Aorta (tissue), 5 donors: Measurements from ENCODE around the gene AGO1. TPM values are rescaled to one million over a fixed set of nuclear protein-coding genes. Genes with fewer than 3 reads are reported as not detected.
"Not testable (repeated sequence)": the region's sequence is repeated elsewhere in the genome, so short reads cannot be mapped to it uniquely, and the experiment has no call there.

ENCODE experiments used
- ATAC-seq: fragments of 200-7000 bp; cut with Tn5 transposase; one replicate; pipeline ENCODE4 v1.9.1; 2022; ENCODE audit warnings: moderate library complexity; ENCODE audit not compliant: low FRiP score
- DNase-seq, 2 donors: peaks; one replicate each; pipeline ENCODE4 v3.0.0-alpha.2; 2020
- H3K27ac ChIP-seq, 2 donors: one replicate each; pipeline ENCODE4 v1.5.1; 2013; ENCODE audit warnings: low read length in 2 of 2, mild to moderate bottlenecking in 2 of 2, moderate library complexity in 2 of 2, control low read depth in 1 of 2, inconsistent platforms in 1 of 2, low read depth in 1 of 2
- H3K27me3 ChIP-seq, 2 donors: one replicate each; pipeline ENCODE4 v1.6.1; 2013; ENCODE audit warnings: control low read depth in 1 of 2, low read length in 1 of 2, mild to moderate bottlenecking in 1 of 2, moderate library complexity in 1 of 2; ENCODE audit not compliant: insufficient read depth in 2 of 2, control insufficient read depth in 1 of 2
- H3K36me3 ChIP-seq, 2 donors: one replicate each; pipeline ENCODE4 v1.6.1; 2013; ENCODE audit warnings: control low read depth in 1 of 2, low read length in 1 of 2, mild to moderate bottlenecking in 1 of 2; ENCODE audit not compliant: insufficient read depth in 2 of 2, control insufficient read depth in 1 of 2
- H3K4me1 ChIP-seq, 2 donors: one replicate each; pipeline ENCODE4 v1.6.1; 2013; ENCODE audit warnings: low read length in 2 of 2, control low read depth in 1 of 2, mild to moderate bottlenecking in 1 of 2, moderate library complexity in 1 of 2; ENCODE audit not compliant: insufficient read depth in 2 of 2, control insufficient read depth in 1 of 2
- H3K4me3 ChIP-seq, 2 donors: one replicate each; pipeline ENCODE4 v1.5.1; 2013; ENCODE audit warnings: low read length in 2 of 2, control low read depth in 1 of 2, mild to moderate bottlenecking in 1 of 2
- H3K9me3 ChIP-seq: one replicate; pipeline ENCODE4 v1.6.1; 2013; ENCODE audit warnings: mild to moderate bottlenecking, low read length; ENCODE audit not compliant: control insufficient read depth
- WGBS, 2 donors: extraction: QIAGEN DNeasy Blood & Tissue Kit; methylation state at CpG; one replicate each; pipeline ENCODE4 v1.1.7; 2013; 5-methylcytosine and 5-hydroxymethylcytosine counted together
- intact Hi-C, 2 donors: fragments of 100-400 bp; cut with DNase I; formaldehyde crosslinking; loops; one replicate each; pipeline versions ENCODE4 v1.14.2 to v1.15.0; 2022
- polyA plus RNA-seq, 2 donors: library from polyadenylated mRNA; stranded (reverse); fragments of 200-250 nt; gene quantifications; one replicate each; pipeline ENCODE4 v1.2.3, GENCODE V29; 2013
- total RNA-seq, 2 donors: library from RNA; stranded (reverse); fragmentation: NEBNext Ultra II Directional; extraction: Animal tissue kit (Norgen Biotek cat#: 25700); gene quantifications; one replicate each; pipeline ENCODE4 v1.2.1, GENCODE V29; 2021
- donor health status: healthy with polysubstance abuse.
- donor health status: Bipolar disorder and iron deficiency.
- donor health status: DM: no; HTN: no; CAD: no.
- donor health status: DM: no; HTN: no; CAD: no.
- donor health status: DM: yes; HTN: yes; CAD: no.

Gene AGO1
- total and polyA plus RNA-seq, 4 donors = 4.3 to 33.9 (median 16.0) TPM

GRCh38 chr1:35860696-35861095 is 22.3 kb upstream of the AGO1 start:
- no peak for ATAC-seq

GRCh38 chr1:35863136-35863535 is 19.9 kb upstream of the AGO1 start:
- intact Hi-C loops = no loop called here
- ATAC-seq = no peak
- no peaks in the 10 kb centered on the region for H3K36me3 ChIP-seq

More at GRCh38 chr1:35860696-35861095, 22.3 kb upstream of the AGO1 start:
- Histone ChIP-seq H3K36me3 (peaks cover 0 to 2% of the 10 kb centered on the region in 2 donors), H3K4me3 (no peak overlapping the region), H3K27me3 (no peaks in the 10 kb centered on the region), H3K27ac (no peak overlapping the region), H3K9me3 (no peaks in the 10 kb centered on the region), H3K4me1 (no peaks in the 10 kb centered on the region)
- intact Hi-C loops = no loop called here
- WGBS, 2 donors = 79 to 83% methylated on average over 3 of the region's 3 CpGs
- DNase-seq = no peak

GRCh38 chr1:35863881-35864625 is 19.0 kb upstream of the AGO1 start:
- Histone ChIP-seq H3K4me1 (no peaks in the 10 kb centered on the region), H3K4me3 (no peak overlapping the region), H3K27ac (no peak overlapping the region), H3K9me3 (no peaks in the 10 kb centered on the region), H3K27me3 (no peaks in the 10 kb centered on the region), H3K36me3 (no peaks in the 10 kb centered on the region)
- ATAC-seq (no peak), DNase-seq (no peak)
- intact Hi-C loops = no loop called here
- 65 to 67% methylated on average over 3 of the region's 3 CpGs for WGBS, 2 donors

More at GRCh38 chr1:35863136-35863535, 19.9 kb upstream of the AGO1 start:
- Histone ChIP-seq H3K4me3 (no peak overlapping the region), H3K4me1 (no peaks in the 10 kb centered on the region), H3K27ac (no peak overlapping the region), H3K9me3 (no peaks in the 10 kb centered on the region), H3K27me3 (no peaks in the 10 kb centered on the region)
- 100% methylated on average over 1 of the region's 1 CpG for WGBS, 2 donors
- no peak for DNase-seq

- no peaks in the 10 kb centered on the region for H3K4me1 ChIP-seq
- 90% methylated on average over 5 of the region's 5 CpGs for WGBS, 2 donors
- no peak for ATAC-seq
- no peak overlapping the region for H3K4me3 ChIP-seq
- no peaks in the 10 kb centered on the region for H3K27me3 ChIP-seq
- DNase-seq = no peak
- no peaks in the 10 kb centered on the region for H3K36me3 ChIP-seq
- H3K27ac ChIP-seq = no peak overlapping the region
- H3K9me3 ChIP-seq = no peaks in the 10 kb centered on the region
- intact Hi-C loops = no loop called here
These were observed 18.2 kb upstream of the AGO1 start for GRCh38 chr1:35864813-35865212.

- 83% methylated on average over 3 of the region's 3 CpGs for WGBS, 2 donors
- Histone ChIP-seq H3K27ac (no peak overlapping the region), H3K36me3 (no peaks in the 10 kb centered on the region), H3K4me1 (no peaks in the 10 kb centered on the region), H3K4me3 (no peak overlapping the region), H3K27me3 (no peaks in the 10 kb centered on the region), H3K9me3 (no peaks in the 10 kb centered on the region)
- no peak for DNase-seq
- intact Hi-C loops = no loop called here
- ATAC-seq = no peak
These were observed 16.0 kb upstream of the AGO1 start for GRCh38 chr1:35866991-35867390.

GRCh38 chr1:35869245-35869950 is 13.6 kb upstream of the AGO1 start:
- H3K36me3 ChIP-seq, H3K4me1 ChIP-seq, H3K9me3 ChIP-seq, ATAC-seq, intact Hi-C loops, H3K4me3 ChIP-seq, DNase-seq, H3K27me3 ChIP-seq, H3K27ac ChIP-seq: not testable (repeated sequence)
- WGBS, 2 donors = 89 to 92% methylated on average over 34 of the region's 34 CpGs

GRCh38 chr1:35870651-35871309 is 12.2 kb upstream of the AGO1 start:
- no peaks in the 10 kb centered on the region for H3K4me1 ChIP-seq
- no peaks in the 10 kb centered on the region for H3K9me3 ChIP-seq
- intact Hi-C loops = no loop called here
- WGBS, 2 donors = 66 to 70% methylated on average over 2 of the region's 2 CpGs
- ATAC-seq (no peak), DNase-seq (no peak)
- no peak overlapping the region for H3K27ac ChIP-seq
- no peak overlapping the region for H3K4me3 ChIP-seq
- no peaks in the 10 kb centered on the region for H3K36me3 ChIP-seq
- H3K27me3 ChIP-seq = no peaks in the 10 kb centered on the region

- WGBS, 2 donors = 86% methylated on average over 4 of the region's 4 CpGs
- no peak overlapping the region for H3K27ac ChIP-seq
- H3K36me3 ChIP-seq = no peaks in the 10 kb centered on the region
- intact Hi-C loops = no loop called here
- DNase-seq = no peak
- H3K4me3 ChIP-seq = no peak overlapping the region
- no peaks in the 10 kb centered on the region for H3K9me3 ChIP-seq
- no peak for ATAC-seq
- H3K27me3 ChIP-seq = no peaks in the 10 kb centered on the region
- H3K4me1 ChIP-seq = no peaks in the 10 kb centered on the region
These were observed 9.7 kb upstream of the AGO1 start for GRCh38 chr1:35873243-35873750.
